NCI-H2196 treated with DMSO at 0.1 percent for 48 hours (cell line): ENCODE results near the gene RFC4.
"Not testable (repeated sequence)": the region's sequence is repeated elsewhere in the genome, so short reads cannot be mapped to it uniquely, and the experiment has no call there.

Source experiments
- DNase-seq: peaks from one replicate; lab custom pipeline; 2025; ENCODE audit not compliant: unreplicated experiment; lab: John Stamatoyannopoulos, UW

The RFC4 gene

DNA sequence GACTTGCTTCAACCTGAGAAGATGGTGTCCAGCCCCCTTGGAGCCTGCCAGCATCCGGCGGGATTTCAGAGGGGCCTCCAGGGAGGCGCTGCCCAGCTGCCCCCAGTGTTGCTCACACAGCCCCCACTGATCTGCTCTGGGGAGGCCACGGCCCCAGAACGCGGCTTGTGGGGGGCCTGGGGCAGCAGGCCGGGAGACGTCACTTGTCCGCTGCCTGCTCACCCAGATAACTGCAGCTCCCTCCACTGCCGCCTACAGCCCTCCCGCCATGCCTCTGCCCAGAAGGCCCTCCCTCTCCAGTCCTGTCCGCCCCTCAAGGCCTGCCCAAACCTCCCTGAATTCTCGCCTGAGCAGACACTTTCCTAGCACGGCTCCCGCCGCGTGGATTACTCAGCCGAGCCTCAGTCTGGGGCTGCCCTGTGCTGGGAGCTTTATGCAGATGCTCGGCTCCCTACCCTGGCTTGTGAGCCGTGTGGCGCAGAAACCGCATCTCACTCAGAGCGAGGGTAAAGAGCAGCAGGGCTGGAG, 19.1 kb upstream of the RFC4 start:
- no peak for DNase-seq

DNA sequence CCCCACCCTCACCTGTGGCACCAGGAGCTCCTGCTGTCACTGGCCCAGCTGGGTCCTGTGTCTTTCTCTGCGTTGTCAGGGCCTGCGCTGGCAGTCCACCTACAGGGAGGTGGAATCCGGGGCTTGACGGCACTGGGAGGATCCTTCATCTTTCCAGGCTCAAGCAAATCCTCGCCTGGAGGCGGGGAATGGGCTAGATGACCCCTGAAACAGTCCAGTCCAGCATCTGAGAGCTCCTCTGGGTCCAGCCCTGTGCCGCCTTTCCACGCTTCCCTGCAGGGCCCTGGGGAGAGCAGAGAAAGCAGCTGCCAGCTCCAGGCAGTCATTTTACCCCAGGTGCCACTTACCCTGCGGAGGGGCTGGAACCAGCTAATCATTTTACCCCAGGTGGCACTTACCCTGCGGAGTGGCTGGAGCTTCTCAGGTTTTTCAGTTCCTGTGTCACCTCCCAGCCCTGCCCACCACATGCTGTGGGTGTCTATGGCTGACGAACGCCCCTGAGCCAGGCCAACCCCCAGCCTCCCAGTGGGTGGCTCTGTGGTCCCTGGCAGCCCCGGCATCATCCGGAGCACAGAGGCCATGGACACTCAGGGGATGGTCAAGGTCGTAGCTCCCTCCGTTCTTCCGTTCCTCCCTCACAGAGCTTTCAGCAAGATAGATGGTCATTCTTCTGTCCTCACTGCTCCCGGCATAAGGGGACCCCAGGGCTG, 18.3 kb upstream of the RFC4 start:
- DNase-seq = no peak

DNA sequence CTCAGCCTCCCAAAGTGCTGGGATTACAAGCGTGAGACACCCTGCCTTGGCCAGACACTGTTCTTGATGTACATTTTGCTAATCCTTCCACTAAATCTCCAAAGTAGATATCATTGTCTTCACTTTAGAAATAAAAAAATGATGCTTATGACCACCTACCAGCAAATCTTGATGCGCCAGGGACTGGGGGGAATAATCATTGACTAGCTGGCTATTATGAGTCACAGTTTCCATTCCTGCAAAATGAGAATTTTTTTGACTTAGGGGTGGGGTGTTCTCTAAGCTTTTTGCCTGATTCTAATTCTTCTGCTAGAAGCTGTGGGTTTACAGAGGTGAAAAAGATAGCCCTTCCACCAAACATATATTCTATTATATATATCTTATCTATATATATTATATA, 17.1 kb upstream of the RFC4 start:
- no peak for DNase-seq

DNA sequence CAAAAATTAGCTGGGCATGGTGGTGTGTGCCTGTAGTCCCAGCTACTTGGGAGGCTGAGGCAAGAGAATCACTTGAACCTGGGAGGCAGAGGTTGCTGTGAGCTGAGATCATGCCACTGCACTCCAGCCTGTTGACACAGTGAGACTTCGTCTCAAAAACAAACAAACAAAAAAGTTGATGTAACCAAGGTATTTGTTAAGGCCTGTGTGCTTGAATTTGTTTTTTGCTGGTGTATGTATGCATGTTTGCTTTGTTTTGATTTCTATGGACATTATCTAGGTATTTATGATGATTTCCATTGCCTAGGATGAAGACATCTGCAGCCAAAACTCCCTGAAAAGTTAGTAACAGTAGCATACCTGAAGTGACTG, 16.1 kb upstream of the RFC4 start:
- not testable (repeated sequence) for DNase-seq

DNA sequence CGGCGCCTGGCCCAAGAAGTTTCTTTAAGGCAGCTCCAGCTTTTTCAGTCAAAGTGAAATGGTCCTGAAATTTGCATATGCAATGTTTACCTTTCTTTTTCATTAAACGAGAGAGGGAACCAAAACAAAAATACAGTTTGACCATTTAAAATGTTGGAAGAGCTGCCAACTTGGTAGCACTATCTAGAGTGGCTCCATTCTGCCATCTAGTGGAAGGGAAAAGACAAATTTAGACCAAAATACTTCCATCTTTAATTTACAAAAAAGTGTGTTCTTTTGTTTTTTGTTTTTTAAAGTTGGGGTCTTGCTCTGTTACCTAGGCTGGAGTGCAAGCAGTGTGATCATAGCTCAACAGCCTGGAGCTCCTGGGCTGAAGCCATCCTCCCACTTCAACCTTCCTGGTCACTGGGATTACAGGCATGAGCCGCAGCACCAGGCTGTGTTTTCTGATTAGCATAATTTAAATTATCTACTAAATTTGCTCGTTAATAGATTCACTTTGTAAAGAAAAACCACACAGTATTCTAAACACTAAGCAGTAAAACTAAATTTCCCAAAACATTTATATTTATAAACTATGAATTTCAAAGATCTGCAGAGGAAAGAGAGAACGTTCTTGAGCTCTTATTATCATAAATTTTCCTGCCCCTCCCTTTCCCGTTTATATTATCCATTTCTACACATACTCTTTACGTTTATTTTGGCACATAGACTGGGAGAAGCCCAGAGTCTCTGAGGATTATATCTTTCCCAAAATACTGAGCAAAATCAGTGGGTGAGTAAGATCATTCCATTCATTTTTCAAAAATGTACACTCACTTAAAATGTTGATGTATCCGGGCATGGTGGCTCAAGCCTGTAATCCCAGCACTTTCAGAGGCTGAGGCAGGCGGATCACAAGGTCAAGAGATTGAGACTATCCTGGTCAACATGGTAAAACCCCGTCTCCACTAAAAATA, 15.4 kb upstream of the RFC4 start:
- peak; percentile 42 for DNase-seq

DNA sequence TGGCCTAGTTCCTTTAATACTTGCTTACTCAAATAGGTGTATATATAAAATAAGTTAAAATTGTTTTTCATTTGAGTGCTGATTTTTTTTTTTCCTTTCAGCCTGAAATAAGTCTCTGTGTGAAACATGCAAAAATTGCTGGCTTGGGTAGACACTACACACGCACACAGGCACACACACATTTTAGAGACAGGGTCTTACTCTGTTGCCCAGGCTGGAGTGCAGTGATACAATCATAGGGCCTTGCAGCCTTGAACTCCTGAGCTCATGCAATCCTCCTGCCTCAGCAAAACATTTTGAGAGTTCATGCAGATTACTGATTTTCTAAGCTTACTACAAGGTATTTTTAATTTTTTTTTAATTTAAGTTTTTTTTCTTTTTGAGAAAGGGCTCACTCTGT, 12.7 kb upstream of the RFC4 start:
- no peak for DNase-seq

DNA sequence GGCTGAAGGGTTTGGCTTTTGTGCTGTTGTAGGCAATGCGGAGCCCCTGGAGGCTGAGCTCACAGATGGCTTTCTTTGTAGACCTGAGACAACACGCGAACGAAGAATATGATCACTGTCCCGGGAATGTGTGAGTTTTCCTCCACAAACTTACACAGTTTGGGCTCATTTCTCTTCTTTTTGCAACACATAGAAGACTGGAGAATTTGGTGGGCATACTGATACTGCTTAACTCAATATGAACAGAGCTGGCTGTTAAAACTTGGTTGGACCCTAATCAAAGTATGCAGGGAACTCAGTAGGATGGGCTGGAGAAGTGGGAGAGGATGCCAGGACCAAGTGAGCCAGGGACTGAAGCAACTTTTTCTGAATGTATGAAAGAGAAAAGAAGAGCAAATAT, 12.2 kb upstream of the RFC4 start:
- DNase-seq = no peak

DNA sequence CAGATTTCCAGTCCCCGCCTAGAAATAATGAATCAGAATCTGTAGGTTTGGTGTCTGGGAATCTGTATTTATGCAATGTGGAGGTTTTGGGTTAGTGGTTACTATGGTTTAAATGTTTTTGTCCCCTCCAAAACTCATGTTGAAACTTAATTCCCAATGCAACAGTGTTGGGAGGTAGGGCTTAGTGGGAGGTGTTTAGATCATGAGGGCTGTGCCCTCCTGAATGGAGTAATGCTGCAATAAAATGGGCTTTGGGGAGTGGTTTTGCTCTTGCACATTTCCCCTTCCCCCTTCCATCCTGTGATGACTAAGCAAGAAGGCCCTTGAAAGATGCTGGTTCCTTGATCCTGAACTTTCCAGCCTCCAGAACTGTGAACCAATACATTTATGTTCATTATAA, 9.2 kb upstream of the RFC4 start:
- DNase-seq = no peak

DNA sequence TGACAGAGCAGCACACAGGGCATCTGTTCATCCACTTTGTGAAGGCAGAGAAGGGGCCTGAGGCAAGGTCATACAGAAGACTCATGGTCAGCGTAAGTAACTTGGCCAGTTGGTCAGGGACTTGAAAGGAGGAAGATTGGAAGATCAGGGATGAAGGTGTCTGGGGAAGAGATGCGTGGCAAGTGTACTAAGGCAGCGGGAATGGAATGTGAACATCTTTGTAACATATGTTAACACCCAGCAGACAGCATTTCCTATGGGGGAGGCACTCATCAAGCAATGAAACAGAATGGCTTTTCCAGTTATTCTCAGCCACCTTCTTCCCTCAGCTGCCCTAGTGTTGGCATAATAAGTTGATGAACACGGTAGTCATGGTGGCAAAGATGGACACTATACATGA, 7.8 kb upstream of the RFC4 start:
- DNase-seq = no peak

DNA sequence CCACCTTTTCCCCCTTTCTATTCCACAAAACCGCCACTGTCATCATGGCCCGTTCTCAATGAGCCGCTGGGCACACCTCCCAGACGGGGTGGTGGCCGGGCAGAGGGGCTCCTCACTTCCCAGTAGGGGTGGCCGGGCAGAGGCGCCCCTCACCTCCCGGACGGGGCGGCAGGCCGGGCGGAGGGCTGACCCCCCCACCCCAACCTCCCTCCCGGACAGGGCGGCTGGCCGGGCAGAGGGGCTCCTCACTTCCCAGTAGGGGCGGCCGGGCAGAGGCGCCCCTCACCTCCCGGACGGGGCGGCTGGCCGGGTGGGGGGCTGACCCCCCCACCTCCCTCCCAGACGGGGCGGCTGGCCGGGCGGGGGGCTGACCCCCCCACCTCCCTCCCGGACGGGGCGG, 5.0 kb upstream of the RFC4 start:
- DNase-seq = not testable (repeated sequence)

DNA sequence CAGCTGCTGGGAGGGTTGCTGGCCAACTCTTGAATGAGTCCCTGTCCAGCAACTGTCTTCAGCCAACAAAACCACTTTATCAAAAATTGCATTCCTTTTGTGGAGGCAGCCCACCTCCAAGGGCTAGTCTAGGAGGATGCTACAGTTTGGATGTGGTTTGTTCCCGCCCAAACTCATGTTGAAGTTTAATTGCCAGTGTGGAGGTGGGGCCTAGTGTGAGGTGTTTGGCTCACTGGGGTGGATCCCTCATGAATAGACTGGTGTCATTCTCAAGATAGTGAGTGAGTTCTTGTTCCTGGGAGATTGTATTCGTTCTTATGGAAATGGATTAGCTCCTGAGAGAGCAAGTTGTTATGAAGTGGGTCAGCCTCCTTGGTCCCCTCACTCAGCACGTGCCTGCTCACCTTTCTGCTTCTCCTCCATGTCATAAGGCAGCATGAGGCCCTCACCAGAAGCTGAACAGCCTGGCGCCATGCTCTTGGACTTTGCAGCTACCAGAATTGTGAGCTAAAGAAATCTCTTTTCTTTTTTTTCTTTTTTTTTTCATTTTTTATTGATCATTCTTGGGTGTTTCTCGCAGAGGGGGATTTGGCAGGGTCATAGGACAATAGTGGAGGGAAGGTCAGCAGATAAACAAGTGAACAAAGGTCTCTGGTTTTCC, 4.2 kb upstream of the RFC4 start:
- DNase-seq = no peak

DNA sequence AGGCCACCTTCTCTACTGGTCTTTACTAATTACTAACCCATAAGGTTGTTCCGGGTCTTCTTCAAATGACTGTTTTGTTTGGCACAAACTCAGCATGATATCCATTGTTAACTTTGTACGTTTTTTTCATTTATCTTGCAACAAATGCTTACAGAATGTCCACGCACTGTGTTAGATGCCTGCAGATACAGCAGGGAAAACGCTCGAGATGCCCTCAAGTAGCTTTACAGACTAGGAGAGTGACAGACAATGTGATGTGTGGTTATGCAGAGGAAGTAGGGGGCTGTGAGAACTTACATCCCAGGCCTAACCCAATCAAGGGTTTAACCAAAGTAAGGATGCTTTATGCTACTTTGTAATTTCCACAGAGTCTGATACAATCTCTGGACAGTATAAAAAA, 949 bp upstream of the RFC4 start:
- no peak for DNase-seq

DNA sequence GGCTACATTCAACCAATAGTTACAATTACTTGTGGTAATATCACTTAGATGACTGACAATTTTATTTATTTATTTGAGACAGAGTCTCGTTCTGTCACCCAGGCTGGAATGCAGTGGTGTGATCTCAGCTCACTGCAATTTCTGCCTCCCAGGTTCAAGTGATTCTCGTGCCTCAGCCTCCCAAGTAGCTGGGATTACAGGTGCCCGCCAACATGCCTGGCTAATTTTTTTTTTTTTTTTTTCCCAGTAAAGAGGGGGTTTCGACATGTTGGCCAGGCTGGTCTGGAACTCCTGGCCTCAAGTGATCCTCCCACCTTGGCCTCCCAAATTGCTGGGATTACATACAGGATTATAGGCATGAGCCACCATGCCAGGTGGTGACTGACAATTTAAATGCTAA, 2.8 kb downstream of the RFC4 start:
- DNase-seq = not testable (repeated sequence)

DNA sequence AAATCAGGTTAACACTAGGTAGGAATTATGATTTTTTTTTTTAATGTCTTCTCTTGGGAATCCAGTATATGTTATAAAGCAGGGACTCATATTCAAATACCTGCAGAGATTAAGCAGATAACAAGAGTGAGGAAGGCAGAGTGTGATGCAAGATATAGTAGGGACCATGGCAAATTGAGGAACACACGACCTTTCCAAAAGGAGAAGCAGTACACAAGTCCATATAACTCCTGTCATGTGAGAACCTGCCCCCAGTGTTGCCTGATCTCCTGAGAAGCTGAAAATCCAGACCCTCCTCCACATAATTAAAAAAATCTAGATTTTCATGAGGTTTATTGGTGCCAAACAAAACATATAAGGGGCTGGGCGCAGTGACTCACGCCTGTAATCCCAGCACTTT, 3.6 kb downstream of the RFC4 start:
- no peak for DNase-seq

DNA sequence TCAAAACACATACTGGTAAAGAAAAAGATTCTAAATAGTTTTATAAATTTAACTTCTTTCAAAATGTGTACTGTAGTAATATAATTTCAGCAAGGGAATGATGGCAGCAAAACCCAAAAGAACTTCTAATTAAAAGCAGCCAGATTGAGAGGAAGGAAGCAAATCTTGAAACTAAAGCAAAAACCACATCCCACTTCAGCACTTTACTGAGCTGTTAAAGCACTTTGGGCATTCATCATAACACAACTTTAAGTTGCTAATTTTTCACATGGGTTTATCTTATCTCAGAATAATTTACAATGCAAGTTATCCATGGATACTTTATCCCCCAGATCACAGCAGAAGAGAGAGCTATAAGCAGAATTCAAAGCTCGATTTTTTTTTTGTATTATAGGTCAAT, 6.0 kb downstream of the RFC4 start:
- DNase-seq = no peak

DNA sequence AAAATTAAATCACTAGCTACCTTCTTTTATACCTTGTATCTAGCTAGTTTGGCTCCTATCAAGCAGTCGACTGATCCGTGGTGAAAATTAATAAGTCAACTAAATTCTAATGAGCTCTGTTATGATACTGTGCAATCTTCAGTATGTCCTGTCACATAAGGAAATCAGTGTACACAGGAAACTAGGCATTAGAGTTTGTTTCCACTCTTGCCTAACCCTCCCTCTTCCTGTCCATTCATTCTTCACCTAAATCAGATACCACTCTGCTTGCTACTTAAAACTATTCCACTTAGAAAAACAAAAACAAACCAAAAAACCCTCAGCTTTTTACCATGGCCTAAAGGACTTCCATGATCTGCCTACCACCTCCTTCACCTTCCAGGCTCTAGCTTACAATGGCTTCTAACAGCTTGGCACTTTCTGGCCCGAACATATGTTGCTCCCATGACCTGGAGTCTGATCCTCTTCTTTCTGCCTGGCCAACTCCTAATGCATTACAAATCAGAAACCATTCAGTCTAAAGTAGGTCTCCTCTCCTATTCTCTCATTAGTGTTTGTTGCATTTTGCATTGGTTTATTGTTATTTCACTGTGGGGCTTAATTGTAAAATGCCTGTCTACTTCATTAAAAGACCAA, 7.9 kb downstream of the RFC4 start:
- DNase-seq = no peak

DNA sequence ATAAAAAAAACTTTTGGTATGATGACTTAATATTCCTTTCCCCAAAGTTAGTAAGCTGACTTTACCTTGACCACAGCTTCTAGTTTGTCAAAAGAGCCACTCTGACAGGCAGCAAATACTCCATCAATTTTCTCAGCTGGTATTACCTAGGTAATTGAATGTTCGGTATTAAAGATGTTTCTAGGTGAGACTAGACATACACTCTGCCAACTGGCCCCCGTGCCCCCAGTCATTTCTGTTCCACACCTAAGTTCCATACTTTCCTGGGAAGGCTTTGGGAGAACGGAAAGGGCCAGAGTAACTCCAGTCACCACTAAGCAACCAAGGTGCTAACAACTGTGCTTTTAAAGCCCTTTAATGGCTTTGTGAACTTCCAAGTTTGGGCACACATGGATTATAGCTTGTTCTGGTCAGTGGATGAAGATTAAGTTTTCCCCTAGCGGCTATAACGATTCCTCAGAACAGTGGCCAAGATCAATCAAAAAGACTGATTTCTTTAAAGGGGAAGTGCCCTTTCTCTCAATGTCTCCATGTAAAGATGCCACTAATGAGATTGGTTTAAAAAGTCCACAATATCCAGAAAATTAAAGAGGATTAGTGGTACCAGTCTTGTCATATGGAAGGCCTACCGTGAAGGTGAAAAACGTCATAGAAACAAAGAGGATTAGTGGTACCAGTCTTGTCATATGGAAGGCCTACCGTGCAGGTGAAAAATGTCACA, 15.9 kb downstream of the RFC4 start:
- no peak for DNase-seq

DNA sequence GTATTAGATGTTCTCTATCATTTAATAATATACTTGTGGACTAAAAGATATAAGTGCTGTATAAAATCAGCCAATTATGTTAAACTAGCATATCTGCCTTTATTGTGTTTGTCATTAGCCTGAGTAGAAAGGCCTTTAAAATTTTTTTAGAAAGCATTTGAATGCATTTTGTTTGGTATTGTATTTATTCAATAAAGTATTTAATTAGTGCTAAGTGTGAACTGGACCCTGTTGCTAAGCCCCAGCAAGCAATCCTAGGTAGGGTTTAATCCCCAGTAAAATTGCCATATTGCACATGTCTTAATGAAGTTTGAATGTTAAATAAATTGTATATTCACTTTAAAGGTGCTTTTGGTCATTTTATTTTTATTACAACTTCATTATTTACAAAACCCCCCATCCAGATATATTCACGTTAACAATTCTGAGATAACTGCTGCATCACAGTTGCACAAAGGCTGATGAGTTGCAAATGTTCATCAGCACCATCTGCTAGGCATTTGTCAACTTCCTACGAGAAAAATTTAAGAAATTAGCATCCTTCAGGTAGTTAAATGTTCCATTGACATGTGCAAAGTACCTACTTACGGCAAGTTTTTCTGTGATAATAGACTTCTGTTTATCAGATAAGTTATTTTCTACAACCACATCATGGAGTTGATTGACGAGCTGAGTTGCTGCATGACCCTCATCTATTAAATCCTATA, 16.6 kb downstream of the RFC4 start:
- no peak for DNase-seq

DNA sequence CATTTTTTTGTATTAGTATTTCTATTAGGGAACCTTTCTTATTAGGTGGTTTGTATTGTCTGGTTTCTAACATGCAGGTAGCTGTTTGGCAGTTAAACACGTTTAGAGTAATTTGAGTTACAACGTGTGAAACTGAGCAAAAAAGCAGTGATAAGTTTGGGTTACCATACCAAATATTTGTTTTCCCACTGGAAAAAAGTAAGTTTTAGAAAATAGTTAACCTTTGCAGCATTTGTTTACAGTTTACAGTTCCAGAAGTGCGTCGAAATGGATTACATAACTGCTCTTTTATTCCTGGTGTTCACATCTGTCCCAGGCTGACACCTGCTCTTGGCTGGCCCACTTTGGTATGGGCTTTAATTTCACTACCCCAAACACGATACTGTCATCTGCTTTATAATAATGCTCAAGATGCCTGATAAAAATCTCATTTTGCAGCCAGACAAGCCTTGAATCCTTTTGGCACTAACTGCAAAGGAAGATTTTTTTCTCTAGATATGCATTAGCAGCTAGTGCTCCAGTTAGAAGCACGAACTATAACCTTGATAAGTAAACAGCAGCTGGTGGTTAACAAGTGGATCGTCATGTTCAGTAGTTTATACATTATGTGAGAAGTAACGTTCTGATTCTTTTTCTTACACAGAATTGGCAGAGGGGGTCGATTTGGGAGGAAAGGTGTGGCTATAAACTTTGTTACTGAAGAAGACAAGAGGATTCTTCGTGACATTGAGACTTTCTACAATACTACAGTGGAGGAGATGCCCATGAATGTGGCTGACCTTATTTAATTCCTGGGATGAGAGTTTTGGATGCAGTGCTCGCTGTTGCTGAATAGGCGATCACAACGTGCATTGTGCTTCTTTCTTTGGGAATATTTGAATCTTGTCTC, 17.6 kb downstream of the RFC4 start:
- DNase-seq = no peak
